Mesenchymal stem cell (in vitro differentiated cells and primary cell): ENCODE results near the gene TUBA1A.
"Not testable (repeated sequence)": the region's sequence is repeated elsewhere in the genome, so short reads cannot be mapped to it uniquely, and the experiment has no call there.

Experiments
- DNase-seq: peaks from one replicate; pipeline ENCODE4 v3.0.0-alpha.2; 2013
- H2AFZ ChIP-seq: one replicate; pipeline ENCODE4 v1.6.1; 2013; ENCODE audit warnings: low read depth, mild to moderate bottlenecking, control low read depth, inconsistent platforms, low read length, moderate library complexity
- H2AK5ac ChIP-seq: 2 replicates; pipeline ENCODE4 v1.6.1; 2013; ENCODE audit warnings: low read length, moderate library complexity, mild to moderate bottlenecking, inconsistent platforms; ENCODE audit not compliant: severe bottlenecking
- H2BK120ac ChIP-seq: one replicate; pipeline ENCODE4 v1.6.1; 2013; ENCODE audit warnings: low read depth, mild to moderate bottlenecking, inconsistent platforms, low read length, moderate library complexity
- H2BK12ac ChIP-seq, 2 experiments: one replicate each; pipeline ENCODE4 v1.6.1; 2013; ENCODE audit warnings: inconsistent platforms in 2 of 2, low read length in 2 of 2, mild to moderate bottlenecking in 2 of 2, moderate library complexity in 2 of 2, control low read depth in 1 of 2
- H2BK15ac ChIP-seq: one replicate; pipeline ENCODE4 v1.6.1; 2013; ENCODE audit warnings: mild to moderate bottlenecking, low read depth, inconsistent platforms; ENCODE audit not compliant: poor library complexity, severe bottlenecking
- H2BK5ac ChIP-seq: 2 replicates; pipeline ENCODE4 v1.6.1; 2013; ENCODE audit warnings: low read depth, mild to moderate bottlenecking, low read length, control low read depth, inconsistent platforms; ENCODE audit not compliant: poor library complexity, severe bottlenecking
- H3K14ac ChIP-seq, 2 experiments: one replicate each; pipeline ENCODE4 v1.6.1; 2013; ENCODE audit warnings: inconsistent platforms in 2 of 2, low read length in 2 of 2, control low read depth in 1 of 2, mild to moderate bottlenecking in 1 of 2, moderate library complexity in 1 of 2
- H3K18ac ChIP-seq, 2 experiments: one replicate each; pipeline ENCODE4 v1.6.1; 2013; ENCODE audit warnings: inconsistent platforms in 2 of 2, low read length in 2 of 2, control low read depth in 1 of 2, low read depth in 1 of 2, mild to moderate bottlenecking in 1 of 2
- H3K23ac ChIP-seq, 2 experiments: one replicate each; pipeline ENCODE4 v1.6.1; 2013; ENCODE audit warnings: inconsistent platforms in 2 of 2, low read length in 2 of 2, mild to moderate bottlenecking in 2 of 2, moderate library complexity in 2 of 2, control low read depth in 1 of 2
- H3K27ac ChIP-seq: 2 replicates; pipeline ENCODE4 v1.5.1; 2013; ENCODE audit warnings: mild to moderate bottlenecking, moderate library complexity, low read length, control low read depth, inconsistent platforms; ENCODE audit not compliant: poor library complexity, severe bottlenecking
- H3K27me3 ChIP-seq, 2 experiments: 2 replicates each; pipeline versions ENCODE4 v1.6.1 to v1.7.0; 2013; ENCODE audit warnings: low read length in 2 of 2, mild to moderate bottlenecking in 2 of 2, moderate library complexity in 2 of 2, control low read depth in 1 of 2, inconsistent platforms in 1 of 2; ENCODE audit not compliant: control insufficient read depth in 1 of 2, insufficient read depth in 1 of 2
- H3K36me3 ChIP-seq, 2 experiments: 2 replicates each; pipeline versions ENCODE4 v1.6.1 to v1.7.0; 2013; ENCODE audit warnings: low read length in 2 of 2, control low read depth in 1 of 2, inconsistent platforms in 1 of 2, low read depth in 1 of 2, mild to moderate bottlenecking in 1 of 2; ENCODE audit not compliant: insufficient read depth in 2 of 2, control insufficient read depth in 1 of 2
- H3K4ac ChIP-seq, 2 experiments: one replicate each; pipeline ENCODE4 v1.6.1; 2013; ENCODE audit warnings: inconsistent platforms in 2 of 2, low read length in 2 of 2, mild to moderate bottlenecking in 2 of 2, moderate library complexity in 2 of 2, control low read depth in 1 of 2, low read depth in 1 of 2
- H3K4me1 ChIP-seq: 2 replicates; pipeline ENCODE4 v1.6.1; 2013; ENCODE audit warnings: low read depth, low read length, control low read depth; ENCODE audit not compliant: control insufficient read depth, insufficient read depth
- H3K4me2 ChIP-seq: 2 replicates; pipeline ENCODE4 v1.6.1; 2013; ENCODE audit warnings: low read length, mild to moderate bottlenecking, inconsistent platforms; ENCODE audit not compliant: poor library complexity, severe bottlenecking
- H3K4me3 ChIP-seq, 2 experiments: 2 replicates each; pipeline versions ENCODE4 v1.5.1 to v1.7.0; 2013; ENCODE audit warnings: low read length in 2 of 2, mild to moderate bottlenecking in 2 of 2, control low read depth in 1 of 2, low read depth in 1 of 2; ENCODE audit not compliant: insufficient read depth in 1 of 2
- H3K79me1 ChIP-seq: replicated peaks from 2 replicates; pipeline ENCODE4 v1.6.1; 2013; ENCODE audit warnings: mild to moderate bottlenecking, control low read depth, low read length, inconsistent platforms; ENCODE audit not compliant: poor library complexity, severe bottlenecking
- H3K9ac ChIP-seq: 2 replicates; pipeline ENCODE4 v1.7.0; 2013; ENCODE audit warnings: mild to moderate bottlenecking, low read length, moderate library complexity
- H3K9me3 ChIP-seq: 2 replicates; pipeline ENCODE4 v1.7.0; 2013; ENCODE audit warnings: mild to moderate bottlenecking, low read length; ENCODE audit not compliant: control insufficient read depth
- H4K8ac ChIP-seq: one replicate; pipeline ENCODE4 v1.6.1; 2013; ENCODE audit warnings: inconsistent platforms, mild to moderate bottlenecking, low read length, moderate library complexity
- H4K91ac ChIP-seq: one replicate; pipeline ENCODE4 v1.6.1; 2013; ENCODE audit warnings: mild to moderate bottlenecking, low read length, inconsistent platforms
- WGBS: methylation state at CpG from one replicate; pipeline ENCODE4 v1.1.7; 2013; ENCODE audit warnings: mixed read lengths; 5-methylcytosine and 5-hydroxymethylcytosine counted together

The TUBA1A gene

GRCh38 chr12:49170924-49171323, 18.0 kb downstream of the TUBA1A start:
- H3K9me3 ChIP-seq: no peaks in the 10 kb centered on the region
- no peak overlapping the region for H4K91ac ChIP-seq
- H3K23ac ChIP-seq: no peak overlapping the region
- no peak overlapping the region for H3K4me3 ChIP-seq
- no peaks in the 10 kb centered on the region for H3K27me3 ChIP-seq
- no peak overlapping the region for H4K8ac ChIP-seq
- H2AK5ac ChIP-seq: no peak overlapping the region
- no peak for DNase-seq
- H3K14ac ChIP-seq: no peak overlapping the region
- no peak overlapping the region for H2BK120ac ChIP-seq
- no peaks in the 10 kb centered on the region for H3K36me3 ChIP-seq
- H3K9ac ChIP-seq: no peak overlapping the region
- no peak overlapping the region for H2AFZ ChIP-seq
- H3K79me1 ChIP-seq: no peaks in the 10 kb centered on the region
- H3K18ac ChIP-seq: no peak overlapping the region
- H2BK15ac ChIP-seq: no peak overlapping the region
- H2BK5ac ChIP-seq: no peak overlapping the region
- no peaks in the 10 kb centered on the region for H3K4me1 ChIP-seq
- no peak overlapping the region for H2BK12ac ChIP-seq
- no peak overlapping the region for H3K4ac ChIP-seq
- no peak overlapping the region for H3K4me2 ChIP-seq
- H3K27ac ChIP-seq: no peak overlapping the region

- Histone ChIP-seq H2BK5ac (no peak overlapping the region), H2AFZ (no peak overlapping the region), H3K4me3 (no peak overlapping the region), H2AK5ac (no peak overlapping the region), H4K91ac (no peak overlapping the region), H3K27ac (no peak overlapping the region), H4K8ac (no peak overlapping the region), H3K4me2 (no peak overlapping the region), H3K36me3 (no peaks in the 10 kb centered on the region), H3K9ac (no peak overlapping the region), H2BK12ac (no peak overlapping the region), H2BK15ac (no peak overlapping the region), H3K9me3 (no peaks in the 10 kb centered on the region), H3K79me1 (no peaks in the 10 kb centered on the region), H3K27me3 (no peaks in the 10 kb centered on the region), H3K4me1 (no peaks in the 10 kb centered on the region), H3K4ac (no peak overlapping the region), H2BK120ac (no peak overlapping the region), H3K23ac (no peak overlapping the region), H3K14ac (no peak overlapping the region), H3K18ac (no peak overlapping the region)
- 91% methylated on average over 2 of the region's 2 CpGs for WGBS
- DNase-seq: no peak
Measured at GRCh38 chr12:49165114-49165513, 23.8 kb downstream of the TUBA1A start.

DNA sequence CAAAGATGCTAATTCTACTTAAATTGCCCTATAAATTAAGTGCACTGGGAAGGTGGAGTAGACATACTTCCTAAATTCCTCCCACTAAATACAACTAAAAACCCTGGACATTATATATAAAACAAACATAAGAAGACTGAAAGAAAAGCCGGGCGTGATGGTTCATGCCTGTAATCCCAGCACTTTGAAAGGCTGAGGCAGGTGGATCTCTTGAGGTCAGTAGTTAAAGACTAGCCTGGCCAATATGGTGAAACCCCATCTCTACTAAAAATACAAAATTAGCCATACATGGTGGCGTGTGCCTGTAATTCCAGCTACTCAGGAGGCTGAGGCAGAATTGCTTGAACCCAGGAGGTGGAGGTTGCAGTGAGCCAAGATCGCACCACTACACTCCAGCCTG, 27.0 kb downstream of the TUBA1A start:
- not testable (repeated sequence) for H2BK12ac ChIP-seq, H4K8ac ChIP-seq, H3K9me3 ChIP-seq, H3K18ac ChIP-seq, H2BK15ac ChIP-seq, H3K9ac ChIP-seq, H2BK120ac ChIP-seq, H2BK5ac ChIP-seq, H2AFZ ChIP-seq, H3K36me3 ChIP-seq, DNase-seq, H3K23ac ChIP-seq, H2AK5ac ChIP-seq, H3K27me3 ChIP-seq, H3K4me2 ChIP-seq, H3K4me1 ChIP-seq, H4K91ac ChIP-seq, H3K79me1 ChIP-seq, H3K4me3 ChIP-seq, H3K4ac ChIP-seq, H3K14ac ChIP-seq, H3K27ac ChIP-seq
- 92% methylated on average over 2 of the region's 4 CpGs for WGBS

DNA sequence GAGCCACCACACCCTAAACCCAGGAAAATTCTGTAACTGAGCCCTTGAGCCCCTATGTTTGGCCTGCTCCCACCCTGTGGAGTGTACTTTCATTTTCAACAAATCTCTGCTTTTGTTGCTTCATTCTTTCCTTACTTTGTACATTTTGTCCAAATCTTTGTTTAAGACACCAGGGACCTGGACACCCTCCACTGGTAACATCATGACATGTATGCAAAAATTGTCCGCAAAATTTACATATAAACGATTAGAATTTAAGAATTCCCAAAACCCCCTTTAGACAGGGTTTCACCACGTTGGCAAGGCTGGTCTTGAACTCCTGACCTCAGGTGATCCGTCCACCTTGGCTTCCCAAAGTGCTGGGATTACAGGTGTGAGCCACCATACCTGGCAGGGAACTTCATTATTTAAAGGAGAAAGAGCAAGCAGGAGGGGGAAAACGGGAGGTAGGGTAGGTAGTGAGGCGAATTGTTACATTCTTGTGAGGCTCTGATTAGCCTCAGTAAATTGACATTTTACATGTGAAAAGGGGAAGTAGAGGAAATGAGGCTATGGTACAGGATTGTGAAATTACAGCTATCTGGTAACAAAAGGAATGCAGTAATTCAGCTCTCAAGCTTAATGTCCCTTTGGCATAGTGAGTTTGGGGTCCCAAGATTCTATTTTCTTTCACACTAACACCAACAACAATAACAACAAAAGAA, 27.6 kb downstream of the TUBA1A start:
- Histone ChIP-seq H3K14ac (no peak overlapping the region), H4K8ac (no peak overlapping the region), H4K91ac (no peak overlapping the region), H3K36me3 (no peaks in the 10 kb centered on the region), H3K4me1 (no peaks in the 10 kb centered on the region), H2BK5ac (no peak overlapping the region), H3K18ac (no peak overlapping the region), H2AK5ac (no peak overlapping the region), H3K4ac (no peak overlapping the region), H2BK12ac (no peak overlapping the region), H3K79me1 (no peaks in the 10 kb centered on the region), H3K27ac (no peak overlapping the region), H2BK15ac (no peak overlapping the region), H3K4me2 (no peak overlapping the region), H3K9me3 (no peaks in the 10 kb centered on the region), H3K4me3 (no peak overlapping the region), H3K27me3 (no peaks in the 10 kb centered on the region), H2BK120ac (no peak overlapping the region), H3K9ac (no peak overlapping the region), H2AFZ (no peak overlapping the region), H3K23ac (no peak overlapping the region)
- WGBS: 77% methylated on average over 6 of the region's 6 CpGs
- no peak for DNase-seq
